ENCODE data around the gene GRM1.
"Not testable (repeated sequence)": the region's sequence is repeated elsewhere in the genome, so short reads cannot be mapped to it uniquely, and the experiment has no call there.

The GRM1 gene

DNA sequence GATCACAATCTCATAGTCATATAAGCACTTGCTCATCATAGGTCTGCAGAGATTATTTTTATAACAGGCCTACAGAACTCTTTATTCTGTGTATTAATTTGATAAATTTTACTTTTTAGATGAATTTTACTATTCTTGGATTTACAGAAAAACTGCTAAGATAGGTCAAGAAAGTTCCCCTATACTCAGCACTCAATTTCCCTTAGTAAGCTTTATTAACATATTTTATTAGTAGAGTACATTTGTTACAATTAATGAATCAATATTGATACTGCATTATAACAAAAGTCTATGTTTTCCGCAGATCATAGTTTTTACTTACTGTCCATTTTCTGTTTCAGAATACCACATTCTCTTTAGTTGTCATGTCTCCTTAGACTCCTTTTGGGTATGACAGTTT is 148.9 kb downstream of the GRM1 start:
- no peak for DNase-seq
- intact Hi-C loops (cut with DNase I): no loop called here

DNA sequence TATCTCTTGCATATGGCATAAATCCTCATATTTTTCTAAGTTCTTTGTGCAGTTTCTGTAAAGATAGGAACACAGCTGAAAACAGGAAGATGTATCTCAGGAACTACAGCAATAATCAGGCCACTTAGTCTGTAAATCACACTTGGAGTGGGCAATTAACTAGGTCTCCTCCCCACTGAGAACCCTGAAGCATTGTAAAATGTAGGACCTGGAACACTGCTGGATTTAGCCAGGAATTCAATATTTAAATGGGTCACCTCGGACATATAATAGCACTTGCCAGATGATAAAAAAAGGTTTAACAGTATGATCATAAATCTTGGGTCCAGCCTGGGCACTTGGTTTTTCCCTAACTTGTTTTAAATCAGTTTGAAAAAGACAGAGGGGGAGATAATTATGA is 155.0 kb downstream of the GRM1 start:
- no peak for DNase-seq
- intact Hi-C loops (cut with DNase I): no loop called here

DNA sequence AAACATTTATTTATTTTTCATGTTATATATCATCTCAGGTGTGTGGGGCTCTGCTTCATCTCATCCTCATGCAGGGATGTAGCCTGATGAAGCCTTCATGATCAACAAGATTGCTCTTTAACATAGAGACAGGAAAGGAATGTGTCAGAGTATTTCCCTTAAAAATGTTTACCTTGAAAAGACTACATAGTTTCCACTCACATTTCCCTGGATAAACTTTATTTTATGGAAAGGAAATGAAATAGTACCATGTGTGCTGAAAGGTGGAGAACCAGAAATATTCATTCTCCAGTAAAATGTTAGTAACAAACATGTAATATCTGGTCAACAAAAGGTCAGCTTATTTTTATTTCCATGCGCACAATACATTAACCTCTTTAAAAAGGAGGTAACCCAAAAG is 155.8 kb downstream of the GRM1 start:
- intact Hi-C loops (cut with DNase I): no loop called here
- DNase-seq: no peak

DNA sequence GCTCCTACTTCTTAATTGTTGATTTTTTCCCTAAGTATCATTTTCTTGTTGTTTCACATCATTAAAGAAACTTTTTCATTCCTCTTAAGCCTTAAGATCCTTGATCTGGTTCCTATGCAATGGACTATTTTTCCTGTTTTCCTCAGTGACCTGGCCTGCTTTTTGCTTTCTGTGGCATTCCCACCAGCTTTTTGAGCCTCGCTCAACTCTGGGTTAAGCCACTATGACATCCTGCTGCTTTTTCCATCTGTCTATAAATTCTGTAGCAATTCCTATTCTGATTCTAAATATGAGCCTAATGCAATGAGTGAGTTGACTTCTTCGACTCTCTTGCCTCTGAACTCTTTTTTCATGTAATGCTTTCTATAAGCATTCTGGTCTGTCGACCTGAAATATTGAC is 160.3 kb downstream of the GRM1 start:
- intact Hi-C loops (cut with DNase I): no loop called here
- no peak for DNase-seq

DNA sequence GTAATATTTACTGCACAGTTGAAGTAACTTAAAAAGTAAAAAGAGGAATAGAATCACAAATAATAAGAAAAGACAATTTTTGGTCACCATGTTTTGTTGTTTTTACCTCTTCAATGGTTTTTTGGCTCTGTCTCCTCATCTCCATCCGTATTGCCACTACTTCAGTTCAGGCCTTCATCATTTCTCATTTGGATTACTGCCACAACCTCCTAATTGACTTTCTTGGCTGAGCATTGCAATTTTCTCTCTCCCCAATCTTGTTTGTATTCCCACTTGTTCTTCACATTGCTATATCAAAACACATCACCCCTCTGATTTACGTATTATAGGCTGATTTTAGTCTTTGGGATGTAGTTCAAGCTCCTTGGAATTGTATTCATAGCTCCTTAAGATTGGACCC is 161.7 kb downstream of the GRM1 start:
- no peak for DNase-seq
- intact Hi-C loops (cut with DNase I): no loop called here

DNA sequence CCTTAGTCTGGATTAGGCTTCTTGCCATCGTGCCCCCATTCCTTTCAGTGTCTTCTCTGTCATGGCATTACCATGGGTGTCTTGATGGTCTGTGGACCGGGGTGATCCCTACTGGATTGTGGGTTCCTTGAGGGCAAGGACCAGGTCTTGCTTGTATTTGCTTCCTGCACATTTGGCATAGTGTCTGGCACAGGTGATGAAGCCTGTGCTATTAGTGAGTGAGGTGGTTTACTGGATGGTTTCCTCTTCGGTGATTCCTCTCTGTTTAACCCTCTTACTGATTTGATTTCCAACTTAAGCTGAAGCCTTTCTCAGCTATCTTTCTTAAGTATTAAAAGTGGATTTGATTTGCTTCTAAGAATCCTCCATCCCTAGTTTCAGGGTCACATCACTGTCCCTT is 162.3 kb downstream of the GRM1 start:
- DNase-seq: no peak
- intact Hi-C loops (cut with DNase I): no loop called here

DNA sequence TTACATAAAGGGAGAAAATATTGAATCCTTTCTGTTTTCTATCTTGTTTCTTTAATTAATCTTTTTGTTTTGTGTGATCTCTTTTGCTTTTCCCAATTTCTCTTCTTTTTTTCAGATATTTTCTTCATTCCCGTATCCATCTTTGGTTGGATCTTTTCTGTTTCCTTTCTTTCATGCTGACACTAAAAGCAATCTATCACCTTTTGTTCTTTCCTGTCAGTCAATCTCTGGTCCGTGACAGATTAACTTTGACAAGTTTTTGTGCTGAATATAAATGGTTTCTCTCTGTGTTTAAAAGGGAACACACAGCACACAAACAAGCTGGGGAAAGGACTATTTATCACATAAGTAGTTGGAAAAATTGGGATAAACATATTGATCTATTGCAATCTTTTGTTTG is 162.8 kb downstream of the GRM1 start:
- DNase-seq: no peak
- intact Hi-C loops (cut with DNase I): no loop called here

DNA sequence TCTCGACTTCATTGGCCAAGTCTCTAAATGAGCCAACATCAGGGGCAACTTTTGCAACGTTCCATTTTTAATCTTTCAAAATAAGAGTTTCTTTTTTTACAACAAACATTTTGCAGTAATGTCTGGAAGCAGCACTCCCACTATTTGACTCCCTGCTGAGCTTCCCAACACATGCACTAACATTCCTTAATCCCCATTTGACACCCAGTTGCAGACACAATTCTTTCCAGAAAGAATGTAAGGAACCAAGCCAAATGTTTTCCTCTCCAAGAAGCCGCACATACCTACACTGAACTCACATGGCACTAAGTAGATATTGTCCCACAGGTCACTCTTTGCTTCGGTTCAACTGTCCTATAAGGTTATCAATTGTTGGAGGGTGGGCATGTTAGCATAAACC is 165.6 kb downstream of the GRM1 start:
- no peak for DNase-seq
- intact Hi-C loops (cut with DNase I): no loop called here

DNA sequence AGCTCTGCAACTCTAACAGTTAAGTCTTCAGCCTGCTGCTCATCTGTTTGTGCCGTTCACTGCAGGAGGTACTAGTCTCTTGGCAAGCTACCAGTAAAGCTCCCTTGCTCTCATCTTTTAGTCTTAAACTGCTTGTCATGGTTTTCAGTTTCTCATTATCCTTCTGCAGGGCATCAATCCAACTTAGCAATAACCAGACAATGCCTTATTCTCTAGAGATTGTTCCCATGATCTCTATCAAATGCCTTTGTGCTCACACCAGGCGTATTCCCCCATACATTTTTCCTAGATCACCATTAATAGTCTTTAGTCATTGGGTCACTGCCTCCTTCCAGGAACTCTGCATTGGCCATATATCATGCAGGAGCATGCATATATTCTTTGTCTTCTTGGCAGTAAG is 171.3 kb downstream of the GRM1 start:
- peak in 2 of 42 donors; percentile 16 to 27 for DNase-seq
- intact Hi-C loops (cut with DNase I): no loop called here

DNA sequence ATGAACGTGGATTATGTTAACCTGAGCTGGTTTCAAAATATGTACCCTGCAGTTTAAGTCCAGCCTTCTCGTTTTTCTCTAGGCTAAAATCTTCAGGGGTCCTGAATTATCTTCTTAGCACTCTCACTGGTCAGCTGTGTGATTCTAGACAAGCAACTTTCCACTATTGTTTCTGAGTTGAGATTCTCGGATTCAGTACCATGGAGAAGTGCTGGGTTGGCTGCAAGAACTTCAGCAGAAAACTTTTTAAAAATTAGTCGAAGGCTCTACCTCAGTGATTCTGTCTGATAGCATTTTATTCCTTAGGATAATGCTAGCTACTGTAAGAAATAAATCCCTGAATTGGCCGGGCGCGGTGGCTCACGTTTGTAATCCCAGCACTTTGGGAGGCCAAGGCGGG is 173.7 kb downstream of the GRM1 start:
- intact Hi-C loops (cut with DNase I): no loop called here
- DNase-seq: no peak

DNA sequence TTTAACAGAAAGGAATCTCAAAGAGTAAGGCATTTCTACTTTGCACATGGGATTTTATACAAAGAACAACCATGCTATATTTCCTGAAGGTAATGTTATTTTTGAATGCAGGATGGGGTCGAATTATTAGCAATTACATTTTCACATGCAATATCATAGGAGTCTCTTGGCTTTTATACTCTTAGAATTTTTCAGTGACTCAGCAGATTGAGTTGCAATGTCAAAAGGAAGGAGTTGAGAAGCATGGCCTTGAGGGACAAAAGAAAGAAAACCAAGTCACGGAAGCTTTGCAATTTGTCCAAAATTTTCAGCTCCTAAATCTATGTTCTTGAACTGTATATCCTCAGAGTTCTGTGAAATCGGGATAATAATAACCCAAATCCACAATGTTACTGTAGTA is 181.1 kb downstream of the GRM1 start:
- intact Hi-C loops (cut with DNase I): no loop called here
- DNase-seq: no peak

DNA sequence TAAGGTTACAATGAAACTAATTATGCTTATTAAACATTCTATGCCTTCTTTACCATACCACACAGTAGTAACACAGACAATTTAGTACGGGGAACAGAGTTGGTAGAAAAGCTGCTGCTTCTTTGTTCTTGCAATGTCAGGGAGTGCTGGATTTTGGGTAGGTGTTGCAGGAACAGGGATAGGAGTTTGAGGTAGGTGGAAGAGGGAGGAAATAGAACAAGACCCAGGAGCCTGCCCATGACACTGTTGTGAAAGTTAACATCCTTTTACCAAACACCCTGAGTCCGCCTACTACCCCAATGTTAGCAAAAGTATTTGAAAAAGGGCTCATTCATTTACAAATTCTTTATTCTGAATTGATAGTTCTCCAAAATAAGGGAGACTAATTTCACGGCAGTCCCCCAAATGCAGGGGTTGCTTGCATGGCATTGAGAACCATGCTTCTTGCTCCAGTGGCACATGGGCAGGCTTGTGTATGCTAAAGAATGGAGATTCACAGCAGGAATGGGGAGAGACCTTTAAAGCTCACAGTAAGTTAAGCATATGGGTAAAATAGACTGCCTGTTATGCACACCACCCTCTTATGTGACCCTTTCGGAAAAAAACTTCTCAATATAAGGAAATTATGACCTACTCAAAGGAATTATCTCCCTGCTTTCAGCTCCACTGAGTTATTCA is 181.7 kb downstream of the GRM1 start:
- intact Hi-C loops (cut with DNase I): no loop called here
- DNase-seq: peak in 15 of 42 donors; percentile 12 to 72 (median 21)

DNA sequence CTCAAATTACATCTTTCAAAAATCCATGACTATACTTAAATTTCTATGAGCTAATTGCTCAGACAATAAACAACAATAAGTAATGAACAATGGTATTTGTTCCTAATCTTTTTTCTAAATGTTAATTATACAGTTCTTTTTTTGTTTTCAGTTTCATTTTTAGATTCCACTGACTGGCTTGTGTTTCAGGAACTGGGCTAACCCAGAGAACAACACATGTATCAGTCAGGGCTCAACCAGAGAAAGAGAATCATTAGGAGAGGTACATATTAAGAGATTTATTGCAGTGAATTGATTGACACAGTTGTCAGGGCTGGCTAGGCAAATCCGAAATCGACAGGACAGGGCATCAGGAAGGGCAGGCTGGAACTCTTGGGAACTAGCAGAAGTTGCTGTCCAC is 182.8 kb downstream of the GRM1 start:
- intact Hi-C loops (cut with DNase I): no loop called here
- no peak for DNase-seq

DNA sequence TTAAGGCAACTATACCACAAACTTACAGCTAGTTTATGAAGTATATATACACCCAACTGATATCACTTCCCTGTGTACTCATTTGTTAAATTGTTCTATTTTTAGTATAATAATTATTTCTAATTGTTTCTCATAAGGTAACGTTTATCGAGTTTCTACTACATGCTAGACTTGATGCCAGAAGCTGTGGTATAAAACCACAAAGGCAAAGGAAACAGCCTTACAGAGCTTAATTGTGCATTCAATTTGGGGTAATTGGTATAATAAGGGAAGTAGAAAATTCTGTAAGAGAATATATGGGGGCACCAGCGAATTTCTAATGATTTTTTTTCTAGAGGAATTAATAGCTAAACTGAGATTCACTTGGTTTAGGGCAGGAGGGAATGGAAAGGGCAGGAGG is 183.9 kb downstream of the GRM1 start:
- intact Hi-C loops (cut with DNase I): no loop called here
- no peak for DNase-seq

DNA sequence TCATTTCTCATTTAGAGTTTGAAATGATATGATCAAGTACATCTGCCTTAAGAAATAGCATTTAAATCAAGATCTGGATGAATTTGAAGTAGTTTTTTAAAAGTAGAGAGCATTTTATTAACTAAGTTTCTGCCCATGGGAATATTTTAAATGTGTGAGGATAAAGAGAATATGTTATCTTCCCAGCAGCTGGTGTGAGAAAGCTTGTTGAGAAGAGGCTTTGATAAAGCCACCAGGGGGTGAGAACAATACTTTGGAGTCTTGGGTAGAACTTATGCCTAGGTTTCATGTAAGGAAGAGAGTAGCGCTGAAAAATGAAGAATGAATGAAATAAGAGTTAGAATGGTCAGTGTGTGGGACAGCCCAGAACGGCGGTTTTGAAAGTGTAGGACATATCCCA is 190.2 kb downstream of the GRM1 start:
- DNase-seq: no peak
- intact Hi-C loops (cut with DNase I): no loop called here

DNA sequence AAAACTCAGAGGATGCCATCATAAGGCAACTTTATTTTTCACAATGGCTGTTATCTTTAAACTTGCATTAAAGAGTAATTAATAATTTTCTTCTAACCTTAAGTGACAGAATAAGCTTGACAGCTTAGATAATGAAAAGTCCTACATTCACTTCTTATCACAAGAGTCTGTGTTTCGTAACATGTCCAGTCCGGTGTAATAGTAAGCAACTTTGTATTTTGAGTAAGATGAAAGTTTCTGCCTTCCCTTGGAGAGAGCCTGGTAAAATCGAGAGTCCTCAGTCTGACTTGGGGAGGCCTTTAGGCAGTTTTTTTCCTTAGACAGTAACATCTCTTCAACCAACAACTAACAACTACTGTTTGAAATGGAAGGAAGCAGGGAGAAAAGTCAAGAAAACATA is 195.6 kb downstream of the GRM1 start:
- no peak for DNase-seq
- intact Hi-C loops (cut with DNase I): no loop called here

DNA sequence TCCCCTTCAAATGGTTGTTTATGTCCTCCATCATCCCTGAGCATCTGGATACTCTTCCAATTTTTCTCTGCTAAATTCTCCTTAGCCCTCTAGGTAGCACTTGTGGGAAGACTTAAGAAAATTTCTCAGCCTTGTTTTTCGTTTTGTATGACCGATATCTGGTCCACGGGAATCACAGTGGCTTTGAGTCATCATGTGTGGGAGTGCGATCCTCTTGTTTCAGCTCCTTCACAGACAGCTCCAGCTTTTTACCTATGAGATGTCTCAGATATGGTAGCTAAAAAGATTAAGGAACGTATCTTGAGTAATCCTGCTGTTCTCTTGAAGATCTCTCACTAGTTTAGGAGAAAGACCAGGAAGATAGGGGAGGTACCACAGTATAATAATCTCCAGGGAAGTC is 196.1 kb downstream of the GRM1 start:
- peak in 6 of 42 donors; percentile 6 to 54 (median 9) for DNase-seq
- intact Hi-C loops (cut with DNase I): no loop called here

DNA sequence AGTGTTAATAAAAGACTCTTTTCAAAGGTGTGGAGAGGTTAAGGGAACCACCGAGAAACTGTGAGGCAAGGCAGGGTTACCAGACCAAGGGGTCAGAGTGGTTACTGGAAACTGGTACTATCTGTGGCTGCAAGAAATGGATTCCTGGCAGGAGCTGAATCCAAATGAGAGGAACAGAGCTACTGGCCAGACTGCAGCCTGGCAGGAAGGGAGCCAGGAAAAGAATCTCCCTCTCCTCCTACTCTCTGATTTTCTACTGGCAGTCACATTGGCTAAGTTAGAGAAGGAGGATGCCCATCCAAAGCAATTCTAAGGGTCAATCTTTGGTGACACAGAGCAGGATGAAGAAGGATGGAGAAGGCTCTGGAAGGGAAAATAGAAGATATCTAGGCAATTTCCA is 211.5 kb downstream of the GRM1 start:
- intact Hi-C loops (cut with DNase I): no loop called here
- peak in 2 of 42 donors; percentile 6 to 38 for DNase-seq

DNA sequence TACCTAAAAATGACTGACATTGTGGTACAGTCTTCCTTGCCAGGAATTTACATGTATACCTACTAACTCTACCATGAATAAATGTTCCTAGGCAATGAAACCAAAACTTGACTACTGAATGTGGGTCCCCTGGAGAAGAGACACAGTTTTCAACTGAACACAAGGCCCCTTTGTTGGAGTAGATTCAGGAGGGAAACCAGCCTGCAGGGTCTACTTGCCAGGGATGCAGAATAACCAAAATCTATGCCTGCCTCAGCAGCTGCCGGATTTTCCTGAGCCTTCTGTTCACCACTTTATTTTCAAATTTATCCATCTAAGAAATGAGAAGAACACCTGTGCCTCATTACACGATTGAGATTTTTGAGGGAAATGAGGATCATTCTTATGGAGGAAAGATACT is 211.9 kb downstream of the GRM1 start:
- intact Hi-C loops (cut with DNase I): no loop called here
- DNase-seq: no peak

DNA sequence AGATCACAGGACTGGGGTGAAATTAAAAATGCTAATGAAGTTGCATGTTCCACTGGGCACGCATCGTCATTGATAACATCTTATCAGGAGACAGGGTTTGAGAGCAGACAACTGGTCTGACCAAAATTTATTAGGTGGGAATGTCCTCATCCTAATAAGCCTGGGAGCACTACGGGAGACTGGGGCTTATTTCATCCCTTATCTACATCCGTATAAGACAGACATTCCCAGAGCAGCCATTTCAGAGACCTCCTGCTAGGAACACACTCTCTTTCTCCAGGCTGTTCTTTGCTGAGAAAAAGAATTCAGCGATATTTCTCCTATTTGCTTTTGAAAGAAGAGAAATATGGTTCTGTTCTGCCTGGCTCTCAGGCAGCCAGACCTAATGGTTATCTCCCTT is 214.8 kb downstream of the GRM1 start:
- DNase-seq; intact Hi-C loops (cut with DNase I): not testable (repeated sequence)

DNA sequence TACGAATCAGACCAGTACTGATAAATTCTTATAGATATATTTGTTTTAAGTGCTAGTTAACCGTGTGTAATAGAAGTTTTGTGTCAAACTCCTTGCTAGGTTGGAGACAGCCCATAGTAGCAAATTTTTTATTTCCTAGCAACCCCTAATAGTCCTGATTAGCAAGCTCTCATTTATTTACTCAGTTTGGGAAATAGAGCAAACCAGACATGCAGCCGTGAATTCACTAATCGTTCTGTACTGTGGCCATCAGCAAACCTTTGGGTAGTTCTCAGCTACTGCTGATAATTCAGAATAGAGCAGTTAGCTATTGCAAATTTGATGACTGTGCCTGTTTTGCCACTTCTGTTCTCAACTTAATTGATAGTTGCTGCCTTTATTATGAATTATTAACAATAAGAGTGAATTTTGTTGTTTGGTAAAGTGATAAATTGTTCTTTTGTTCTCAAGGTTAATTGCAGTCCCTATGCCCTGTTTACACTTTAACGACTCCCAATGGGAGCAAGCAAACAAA is 215.8 kb downstream of the GRM1 start:
- DNase-seq: no peak
- intact Hi-C loops (cut with DNase I): no loop called here

DNA sequence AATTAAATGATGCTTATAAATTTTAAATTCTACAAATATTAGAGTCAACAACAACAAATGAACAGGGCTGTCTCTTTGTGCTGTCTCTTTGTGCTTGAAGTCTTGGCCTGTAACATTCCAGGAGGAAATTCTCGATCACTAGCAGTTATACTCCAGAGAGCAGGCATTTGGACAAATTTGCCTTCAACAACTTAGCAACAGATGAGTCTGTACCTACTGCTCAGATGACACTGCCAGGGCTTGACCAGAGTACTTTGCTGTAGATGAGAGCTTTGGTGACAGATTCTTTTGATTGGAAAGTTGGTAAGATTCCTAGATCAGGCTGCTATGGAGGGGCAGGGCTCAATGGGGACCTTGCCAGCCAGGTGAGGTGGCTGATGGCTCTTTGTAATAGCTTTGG is 217.2 kb downstream of the GRM1 start:
- no peak for DNase-seq
- intact Hi-C loops (cut with DNase I): no loop called here
